Right cardiac atrium (tissue), 5 donors: Measurements from ENCODE around the gene MRPL19. TPM values are rescaled to one million over a fixed set of nuclear protein-coding genes. Genes with fewer than 3 reads are reported as not detected.

Source experiments
- ATAC-seq, 2 donors: fragments of 200-7000 bp; cut with Tn5 transposase; one replicate each; pipeline versions ENCODE4 v1.8.0 to v1.9.1; 2020; ENCODE audit warnings: moderate library complexity in 2 of 2, mild to moderate bottlenecking in 1 of 2
- DNase-seq, 3 donors: peaks; one replicate each; pipeline ENCODE4 v3.0.0-alpha.2; 2020
- H3K27ac ChIP-seq: one replicate; pipeline ENCODE4 v1.5.1; 2013; ENCODE audit warnings: mild to moderate bottlenecking, low read length, control low read depth, moderate library complexity
- H3K27me3 ChIP-seq: one replicate; pipeline ENCODE4 v1.6.1; 2013; ENCODE audit not compliant: control insufficient read depth, insufficient read depth
- H3K4me1 ChIP-seq: one replicate; pipeline ENCODE4 v1.6.1; 2013; ENCODE audit warnings: low read length; ENCODE audit not compliant: control insufficient read depth, insufficient read depth
- H3K4me3 ChIP-seq: one replicate; pipeline ENCODE4 v1.5.1; 2013; ENCODE audit warnings: low read length, control low read depth
- H3K9me3 ChIP-seq: one replicate; pipeline ENCODE4 v1.6.1; 2013; ENCODE audit warnings: low read length; ENCODE audit not compliant: control insufficient read depth
- WGBS: extraction: QIAGEN DNeasy Blood & Tissue Kit; methylation state at CpG from one replicate; pipeline ENCODE4 v1.1.7; 2013; 5-methylcytosine and 5-hydroxymethylcytosine counted together
- intact Hi-C, 4 donors: fragments of 100-400 bp; cut with DNase I; formaldehyde crosslinking; loops; one replicate each; pipeline versions ENCODE4 v1.11.0 to v1.14.0; 2022 to 2023
- polyA plus RNA-seq: library from polyadenylated mRNA; stranded (reverse); fragments of 200-250 nt; gene quantifications from one replicate; pipeline ENCODE4 v1.2.3, GENCODE V29; 2013
- total RNA-seq, 4 donors: library from RNA; stranded (reverse); fragmentation: NEBNext Ultra II Directional; extraction: Animal tissue kit (Norgen Biotek cat#: 25700); gene quantifications; one replicate each; pipeline ENCODE4 v1.2.1, GENCODE V29; 2021
- donor health status: healthy with polysubstance abuse.
- donor health status: DM: no; HTN: yes; CAD: no.
- donor health status: DM: no; HTN: no; CAD: no.
- donor health status: DM: no; HTN: yes; CAD: no; lungs with severe emphysema.
- donor health status: DM: yes; HTN: yes; CAD: no.

MRPL19 gene
- total and polyA plus RNA-seq, 5 donors: 30.4 to 49.2 (median 41.2) TPM

DNA sequence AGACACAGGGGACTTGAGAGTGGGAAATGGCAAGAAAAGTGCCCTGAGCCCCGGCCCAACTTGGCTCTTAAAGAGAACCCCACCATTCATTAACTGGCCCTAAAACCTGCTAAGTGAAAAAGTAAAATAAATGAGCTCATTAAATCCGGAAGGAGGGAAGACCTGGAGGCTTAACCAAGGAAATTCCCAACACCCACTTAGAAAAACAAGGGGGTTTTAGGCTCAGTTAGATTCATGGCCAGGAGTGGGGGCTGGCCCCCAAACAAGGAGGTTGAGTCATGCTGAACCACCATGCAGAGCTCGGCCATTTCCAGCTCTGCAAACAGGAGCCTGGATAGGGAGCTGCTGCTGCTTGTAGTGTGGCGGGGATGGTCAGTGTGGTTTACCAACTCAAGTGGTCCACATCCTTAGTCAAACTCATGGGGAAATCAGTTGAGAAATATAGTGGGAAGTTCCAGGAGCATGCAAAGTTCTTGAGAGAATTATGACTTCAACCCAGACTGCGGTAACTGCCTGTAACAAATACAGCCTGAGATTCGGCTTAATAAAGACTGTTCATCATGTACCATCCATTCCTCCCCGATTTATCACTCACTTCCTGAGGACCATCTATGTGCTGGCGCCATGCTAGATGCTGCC lies 39.7 kb upstream of the MRPL19 start:
- no peak overlapping the region for H3K27ac ChIP-seq
- H3K9me3 ChIP-seq: no peaks in the 10 kb centered on the region
- ATAC-seq: no peak
- intact Hi-C loops: loop anchor here in 3 of 4 donors (5.0 to 10.0 kb wide), 4 partner anchors 132 to 692 kb away; no protein-coding TSS in a partner anchor
- H3K4me1 ChIP-seq: no peaks in the 10 kb centered on the region
- no peak for DNase-seq
- 84% methylated on average over 8 of the region's 8 CpGs for WGBS
- H3K4me3 ChIP-seq: no peak overlapping the region
- H3K27me3 ChIP-seq: no peaks in the 10 kb centered on the region

DNA sequence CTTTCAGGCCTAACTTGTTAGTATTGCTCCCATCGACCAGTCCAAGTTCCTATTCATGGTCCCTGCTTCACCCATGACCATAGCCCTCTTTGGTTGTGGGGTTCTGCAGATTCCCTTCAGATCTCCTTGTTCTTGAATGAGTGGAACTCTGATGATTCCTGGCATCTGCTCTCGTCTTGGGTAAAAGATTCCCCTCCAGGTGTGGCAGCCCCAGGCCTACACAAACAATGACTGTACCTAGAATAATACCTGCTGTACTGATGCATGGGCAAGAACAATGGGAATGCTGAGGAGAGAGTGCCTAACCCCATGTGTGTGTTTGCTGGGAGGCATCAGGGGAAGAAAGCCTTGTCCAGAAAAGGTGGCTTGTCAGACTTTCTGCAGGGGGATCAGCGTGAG lies 39.2 kb upstream of the MRPL19 start:
- Histone ChIP-seq H3K4me1 (no peaks in the 10 kb centered on the region), H3K4me3 (no peak overlapping the region), H3K9me3 (no peaks in the 10 kb centered on the region), H3K27me3 (no peaks in the 10 kb centered on the region), H3K27ac (no peak overlapping the region)
- DNase-seq: no peak
- no peak for ATAC-seq
- WGBS: 89% methylated on average over 3 of the region's 3 CpGs
- intact Hi-C loops: loop anchor here in 3 of 4 donors (5.0 to 10.0 kb wide), 4 partner anchors 133 to 693 kb away; no protein-coding TSS in a partner anchor

DNA sequence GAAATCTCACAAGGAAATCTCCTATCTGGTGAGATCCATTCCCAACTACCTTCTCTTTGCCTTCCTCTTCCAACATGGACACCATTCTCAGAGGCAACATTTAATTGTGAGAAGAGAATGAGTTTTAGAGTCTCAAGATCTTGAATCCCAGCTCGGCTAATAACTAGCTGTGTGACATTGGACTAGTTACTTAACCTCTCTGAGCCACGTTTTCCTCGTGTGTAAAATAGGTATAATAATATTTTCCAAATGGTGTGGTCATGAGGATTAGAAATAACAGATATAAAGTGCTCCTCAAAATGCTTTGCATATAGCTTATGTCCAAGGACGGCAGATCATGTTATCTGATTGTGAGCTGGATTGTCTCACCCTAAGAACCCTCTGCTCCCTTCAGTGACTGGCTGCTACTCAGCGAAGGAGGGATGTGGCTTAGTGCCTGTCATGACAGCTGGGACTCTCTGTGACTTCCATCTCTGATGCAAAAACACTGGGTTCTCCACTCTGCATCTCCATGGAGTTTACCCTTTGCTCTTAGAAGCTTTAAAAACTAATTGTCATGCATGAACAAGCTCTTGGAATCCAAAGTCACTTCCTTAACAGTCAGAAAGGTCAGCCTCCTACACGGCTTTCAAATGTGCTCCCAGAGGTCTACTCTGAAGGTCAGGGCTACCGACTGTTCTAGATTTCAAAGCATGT lies 38.4 kb upstream of the MRPL19 start:
- intact Hi-C loops: loop anchor here in 3 of 4 donors (5.0 to 10.0 kb wide), 4 partner anchors 133 to 693 kb away; no protein-coding TSS in a partner anchor
- 64% methylated on average over 7 of the region's 7 CpGs for WGBS
- DNase-seq (no peak), ATAC-seq (peak in 1 of 2 donors; percentile 45)
- no peaks in the 10 kb centered on the region for H3K9me3 ChIP-seq
- no peaks in the 10 kb centered on the region for H3K27me3 ChIP-seq
- no peaks in the 10 kb centered on the region for H3K4me1 ChIP-seq
- no peak overlapping the region for H3K4me3 ChIP-seq
- H3K27ac ChIP-seq: no peak overlapping the region

DNA sequence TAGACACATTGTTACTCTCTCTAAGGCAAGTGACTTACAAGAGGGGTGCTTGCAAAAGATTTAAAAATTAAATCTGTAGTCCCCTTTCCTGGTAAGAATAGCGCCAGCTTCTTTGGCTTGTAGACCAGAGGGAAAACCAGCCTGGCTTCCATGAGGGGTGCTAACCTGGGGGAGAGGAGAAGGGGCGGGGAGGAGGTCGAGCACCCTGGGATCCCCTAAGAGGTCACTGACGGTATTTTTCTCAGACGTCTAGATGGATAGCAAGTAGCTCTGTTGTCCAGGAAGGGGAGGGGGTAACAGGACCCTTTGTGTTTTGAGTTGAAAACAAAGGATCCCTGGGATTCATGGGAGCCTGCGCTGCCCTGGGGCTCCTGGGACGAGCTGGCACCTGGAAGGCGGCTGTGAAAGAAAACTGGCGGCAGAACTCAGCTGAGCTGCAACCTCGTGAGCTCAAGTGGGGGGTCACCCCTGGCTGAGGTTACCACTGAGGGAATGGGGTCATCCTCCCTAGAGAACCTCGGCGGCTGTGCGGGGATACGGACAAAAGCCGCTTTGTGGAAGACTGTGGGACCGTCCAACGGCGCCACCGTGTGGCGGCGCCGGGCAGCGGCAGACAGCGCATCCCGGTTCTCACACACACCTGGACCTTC lies 37.8 kb upstream of the MRPL19 start:
- no peaks in the 10 kb centered on the region for H3K9me3 ChIP-seq
- no peak overlapping the region for H3K4me3 ChIP-seq
- ATAC-seq (peak; percentile 76 to 81), DNase-seq (peak; percentile 46 to 76 (median 75))
- intact Hi-C loops: loop anchor here in 3 of 4 donors (5.0 to 10.0 kb wide), 4 partner anchors 134 to 694 kb away; no protein-coding TSS in a partner anchor
- no peaks in the 10 kb centered on the region for H3K4me1 ChIP-seq
- H3K27me3 ChIP-seq: no peaks in the 10 kb centered on the region
- 10% methylated on average over 25 of the region's 25 CpGs for WGBS
- no peak overlapping the region for H3K27ac ChIP-seq

DNA sequence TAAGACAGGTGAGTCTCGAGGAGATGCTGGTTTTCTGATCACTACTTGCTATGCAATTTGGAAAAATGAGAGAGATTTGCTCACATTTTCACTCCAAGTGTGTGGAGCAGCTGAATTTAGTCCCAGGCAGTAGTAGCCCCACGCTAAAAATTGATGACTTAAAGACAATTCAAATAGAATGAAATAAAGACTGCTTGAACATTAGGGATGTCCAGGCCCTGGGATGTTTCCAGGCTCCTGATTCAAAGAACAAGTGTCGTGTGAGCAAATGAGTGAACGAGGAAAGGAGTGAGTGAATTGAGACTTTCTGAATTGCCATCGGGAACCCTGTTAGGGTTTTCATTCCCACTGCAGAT lies 37.3 kb upstream of the MRPL19 start:
- Histone ChIP-seq H3K27me3 (no peaks in the 10 kb centered on the region), H3K27ac (no peak overlapping the region), H3K4me3 (no peak overlapping the region), H3K9me3 (no peaks in the 10 kb centered on the region), H3K4me1 (no peaks in the 10 kb centered on the region)
- 42% methylated on average over 5 of the region's 5 CpGs for WGBS
- intact Hi-C loops: loop anchor here in 3 of 4 donors (5.0 to 10.0 kb wide), 4 partner anchors 135 to 695 kb away; no protein-coding TSS in a partner anchor
- DNase-seq (no peak), ATAC-seq (no peak)

DNA sequence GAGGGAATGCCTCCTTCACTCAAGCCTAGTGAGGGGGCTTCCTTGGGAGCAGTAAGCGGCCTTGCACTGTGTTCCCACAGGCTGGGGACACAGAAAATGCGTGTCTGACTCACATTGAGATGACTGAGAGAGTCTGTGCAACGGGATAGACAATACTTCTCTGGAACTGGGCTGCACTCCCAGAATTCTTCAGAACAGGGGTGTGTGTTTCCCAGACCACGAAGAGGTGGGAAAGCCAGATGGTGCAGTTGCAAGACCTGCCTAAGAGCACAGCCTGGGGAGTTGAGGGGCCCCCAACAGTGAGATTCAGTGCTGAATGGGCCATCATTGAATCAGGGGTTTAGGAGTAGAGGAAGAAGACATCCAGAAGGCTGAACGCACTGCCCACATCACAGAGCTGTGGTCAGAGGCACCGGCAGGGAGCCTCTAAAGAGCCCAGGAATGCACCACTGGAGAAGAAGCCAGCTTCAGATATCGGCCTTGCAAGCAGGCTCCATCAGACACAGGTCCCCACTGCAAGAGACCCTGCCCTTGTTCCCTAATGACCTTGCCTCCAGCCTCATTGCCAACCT lies 36.6 kb upstream of the MRPL19 start:
- Histone ChIP-seq H3K9me3 (no peaks in the 10 kb centered on the region), H3K4me1 (no peaks in the 10 kb centered on the region), H3K27me3 (no peaks in the 10 kb centered on the region), H3K4me3 (no peak overlapping the region), H3K27ac (no peak overlapping the region)
- DNase-seq: no peak
- WGBS: 73% methylated on average over 7 of the region's 7 CpGs
- intact Hi-C loops: loop anchor here in 3 of 4 donors (5.0 to 10.0 kb wide), 5 partner anchors 135 to 695 kb away; no protein-coding TSS in a partner anchor
- ATAC-seq: no peak

DNA sequence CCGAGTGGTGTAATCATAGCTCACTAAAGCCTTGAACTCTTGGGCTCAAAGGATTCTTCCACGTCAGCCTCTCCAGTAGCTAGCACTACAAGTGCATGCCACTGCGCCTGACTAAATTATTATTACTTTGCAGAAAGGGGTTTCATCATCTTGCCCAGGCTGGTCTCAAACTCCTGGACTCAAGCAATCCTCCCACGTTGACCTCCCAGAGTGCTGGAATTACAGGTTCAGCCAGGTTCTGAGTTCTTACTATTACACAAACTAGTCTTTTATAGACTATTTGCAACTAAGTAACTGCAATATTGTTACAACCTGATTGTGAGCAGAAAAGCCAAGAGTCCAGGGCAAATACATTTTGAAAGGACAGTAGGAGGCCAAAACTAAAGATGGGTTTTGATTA lies 35.9 kb upstream of the MRPL19 start:
- no peaks in the 10 kb centered on the region for H3K4me1 ChIP-seq
- DNase-seq: no peak
- H3K27ac ChIP-seq: no peak overlapping the region
- no peaks in the 10 kb centered on the region for H3K27me3 ChIP-seq
- 82% methylated on average over 4 of the region's 4 CpGs for WGBS
- no peak overlapping the region for H3K4me3 ChIP-seq
- intact Hi-C loops: loop anchor here in 1 of 4 donors (5.0 kb wide), 1 partner anchor 693 kb away; no protein-coding TSS in a partner anchor
- no peaks in the 10 kb centered on the region for H3K9me3 ChIP-seq
- ATAC-seq: no peak

DNA sequence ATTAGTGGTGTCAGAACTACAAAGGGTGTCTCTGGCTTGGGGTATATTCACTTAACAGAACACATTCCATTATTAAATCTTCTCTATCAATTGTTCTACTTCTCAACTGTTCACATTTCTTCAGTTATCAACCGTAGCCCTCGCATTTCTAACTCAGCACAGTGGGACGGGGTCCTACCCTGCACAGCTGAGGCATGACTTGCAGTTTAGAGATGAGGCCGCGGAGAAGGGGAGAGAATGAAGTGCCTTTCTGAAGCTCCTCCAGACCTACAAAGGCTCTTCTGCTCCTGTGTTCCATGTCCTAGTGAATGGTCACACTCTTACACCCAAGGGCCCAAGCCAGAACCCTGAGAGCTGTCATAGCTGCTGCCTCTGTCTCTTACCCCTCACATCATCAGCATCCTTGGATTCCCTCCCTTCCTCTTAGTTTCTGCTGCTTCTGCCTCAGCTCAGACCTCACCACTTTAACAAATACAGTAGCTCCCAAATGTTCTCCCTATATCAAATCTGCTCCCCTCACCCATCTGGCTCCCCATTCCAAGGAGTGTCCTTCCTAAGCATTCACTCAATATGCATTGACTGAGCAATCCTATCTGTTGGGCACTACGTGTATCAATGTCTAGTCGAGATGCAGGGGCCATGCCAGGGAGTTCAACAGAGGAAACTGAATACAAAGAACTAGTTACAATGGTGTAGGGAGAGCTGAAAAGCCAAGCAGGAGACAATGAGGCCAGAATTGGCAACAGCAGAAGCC lies 34.3 kb upstream of the MRPL19 start:
- 84% methylated on average over 7 of the region's 7 CpGs for WGBS
- Histone ChIP-seq H3K9me3 (no peaks in the 10 kb centered on the region), H3K27ac (no peak overlapping the region), H3K4me1 (no peaks in the 10 kb centered on the region), H3K4me3 (no peak overlapping the region), H3K27me3 (no peaks in the 10 kb centered on the region)
- intact Hi-C loops: loop anchor here in 1 of 4 donors (5.0 kb wide), 1 partner anchor 695 kb away; no protein-coding TSS in a partner anchor
- DNase-seq (no peak), ATAC-seq (no peak)

DNA sequence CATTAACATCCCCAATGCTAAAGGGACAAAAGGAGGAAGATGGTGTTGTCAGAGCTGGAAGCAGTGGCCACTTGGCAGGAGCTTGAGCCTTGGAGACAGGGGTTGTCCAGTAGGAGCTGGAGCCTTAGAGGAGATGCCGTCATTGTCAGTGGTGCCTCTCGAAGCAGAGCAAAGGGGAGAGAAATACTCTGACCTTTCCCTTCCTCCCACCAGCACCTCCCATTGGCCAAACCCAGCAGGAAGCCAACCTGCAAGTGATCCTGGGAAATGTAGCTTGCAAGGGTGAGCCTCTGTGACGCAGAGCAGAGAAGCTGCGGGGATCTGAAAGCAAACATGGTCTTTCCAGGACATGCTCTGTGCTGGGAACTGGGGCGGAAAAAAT lies 33.7 kb upstream of the MRPL19 start:
- WGBS: 65% methylated on average over 5 of the region's 5 CpGs
- no peaks in the 10 kb centered on the region for H3K27me3 ChIP-seq
- no peak overlapping the region for H3K27ac ChIP-seq
- intact Hi-C loops: loop anchor here in 1 of 4 donors (5.0 kb wide), 1 partner anchor 696 kb away; no protein-coding TSS in a partner anchor
- no peaks in the 10 kb centered on the region for H3K4me1 ChIP-seq
- no peaks in the 10 kb centered on the region for H3K9me3 ChIP-seq
- H3K4me3 ChIP-seq: no peak overlapping the region
- ATAC-seq (no peak), DNase-seq (no peak)

DNA sequence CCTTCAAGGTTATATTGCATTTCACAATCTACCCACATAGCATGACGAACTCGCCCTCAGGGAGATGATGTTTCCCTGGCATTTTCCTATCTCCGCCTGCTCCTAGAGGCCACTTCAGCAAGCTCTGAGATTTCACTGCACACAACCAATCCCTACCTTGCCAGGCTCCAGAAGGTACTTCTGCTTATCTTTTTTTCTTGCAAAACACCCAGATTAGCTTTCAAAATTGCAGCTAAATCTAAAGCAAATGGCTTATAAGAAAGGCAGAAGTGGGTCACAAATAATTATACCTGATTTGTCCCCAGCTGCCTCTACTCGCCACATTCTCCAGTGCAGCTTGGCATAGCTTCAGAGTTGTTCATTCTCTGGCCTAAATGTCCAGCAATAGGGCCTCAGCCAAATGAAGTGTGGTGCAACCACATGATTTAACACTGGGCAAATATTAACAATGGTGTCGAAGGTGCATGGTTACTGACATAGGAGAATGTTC lies 32.4 kb upstream of the MRPL19 start:
- Histone ChIP-seq H3K27me3 (no peaks in the 10 kb centered on the region), H3K4me1 (no peaks in the 10 kb centered on the region), H3K4me3 (no peak overlapping the region), H3K27ac (no peak overlapping the region), H3K9me3 (no peaks in the 10 kb centered on the region)
- ATAC-seq (no peak), DNase-seq (no peak)
- intact Hi-C loops: loop anchor here in 1 of 4 donors (5.0 kb wide), 1 partner anchor 697 kb away; no protein-coding TSS in a partner anchor
- WGBS: 83% methylated on average over 5 of the region's 5 CpGs
